ENCODE results near the gene HOXD13.

The HOXD13 gene

GRCh38 chr2:176132205-176133171, 40.0 kb downstream of the HOXD13 start:
- DNase-seq: peak in 1 of 3 experiments; percentile 25

- DNase-seq: no peak
These were observed 40.9 kb downstream of the HOXD13 start for GRCh38 chr2:176133389-176133788.

- DNase-seq: no peak
These were observed 41.5 kb downstream of the HOXD13 start for GRCh38 chr2:176134035-176134434.

- DNase-seq: peak in 1 of 3 experiments; percentile 55
These were observed 42.5 kb downstream of the HOXD13 start for GRCh38 chr2:176135035-176135440.

- no peak for DNase-seq
These were observed 44.1 kb downstream of the HOXD13 start for GRCh38 chr2:176136374-176137251.

- no peak for DNase-seq
These were observed 44.7 kb downstream of the HOXD13 start for GRCh38 chr2:176137252-176137580.

GRCh38 chr2:176137906-176138305, 45.4 kb downstream of the HOXD13 start:
- no peak for DNase-seq

GRCh38 chr2:176138526-176138922, 46.0 kb downstream of the HOXD13 start:
- no peak for DNase-seq

- no peak for DNase-seq
These were observed 46.6 kb downstream of the HOXD13 start for GRCh38 chr2:176138923-176139660.

GRCh38 chr2:176139661-176140512, 47.4 kb downstream of the HOXD13 start:
- no peak for DNase-seq

- DNase-seq: peak; percentile 77 to 88 (median 84)
These were observed 48.2 kb downstream of the HOXD13 start for GRCh38 chr2:176140513-176141317.

GRCh38 chr2:176142281-176142680, 49.8 kb downstream of the HOXD13 start:
- no peak for DNase-seq

All from NCI-H1417 (cell line).